Measurements from ENCODE around the gene MSRB2. TPM values are rescaled to one million over a fixed set of nuclear protein-coding genes. Genes with fewer than 3 reads are reported as not detected.
"Not testable (repeated sequence)": the region's sequence is repeated elsewhere in the genome, so short reads cannot be mapped to it uniquely, and the experiment has no call there.

MSRB2 gene
- total and polyA plus RNA-seq, 3 donors from 2014 or later = 14.2 to 16.0 (median 15.7) TPM

- WGBS, 2 donors = 85 to 90% methylated on average over 3 of the region's 3 CpGs
- intact Hi-C loops (cut with DNase I; ENCODE audit: low total_unique reads) = no loop called here
- Histone ChIP-seq H3K27ac (no peak overlapping the region), H3K9me3 (no peaks in the 10 kb centered on the region), H3K4me3 (no peak overlapping the region), H3K27me3 (no peaks in the 10 kb centered on the region), H3K36me3 (ENCODE audit: low read depth, missing control alignments) (no peaks in the 10 kb centered on the region), H3K4me1 (no peaks in the 10 kb centered on the region)
- TF ChIP-seq CTCF (IDR thresholded peaks at IDR 0.05) (no peak), POLR2A (IDR thresholded peaks at IDR 0.05) (no peak)
- DNase-seq = no peak
These were observed 24.5 kb upstream of the MSRB2 start for GRCh38 chr10:23070913-23071218.

- H3K27ac ChIP-seq; H3K4me3 ChIP-seq; H3K36me3 ChIP-seq (ENCODE audit: low read depth, missing control alignments); DNase-seq; H3K4me1 ChIP-seq; intact Hi-C loops (cut with DNase I; ENCODE audit: low total_unique reads); H3K27me3 ChIP-seq; H3K9me3 ChIP-seq: not testable (repeated sequence)
- WGBS, 2 donors = 72% methylated on average over 3 of the region's 3 CpGs
These were observed 22.8 kb upstream of the MSRB2 start for GRCh38 chr10:23072593-23072992.

- no peak for DNase-seq
- TF ChIP-seq CTCF (IDR thresholded peaks at IDR 0.05) (no peak), POLR2A (IDR thresholded peaks at IDR 0.05) (no peak)
- H3K27ac ChIP-seq = no peak overlapping the region
- H3K9me3 ChIP-seq = no peaks in the 10 kb centered on the region
- intact Hi-C loops (cut with DNase I; ENCODE audit: low total_unique reads) = no loop called here
- WGBS, 2 donors = 89 to 92% methylated on average over 3 of the region's 3 CpGs
- H3K27me3 ChIP-seq = no peaks in the 10 kb centered on the region
- no peaks in the 10 kb centered on the region for H3K4me1 ChIP-seq
- no peaks in the 10 kb centered on the region for H3K36me3 ChIP-seq (ENCODE audit: low read depth, missing control alignments)
- no peak overlapping the region for H3K4me3 ChIP-seq
These were observed 21.9 kb upstream of the MSRB2 start for GRCh38 chr10:23073527-23073926.

- Histone ChIP-seq H3K27ac (no peak overlapping the region), H3K4me1 (no peaks in the 10 kb centered on the region), H3K9me3 (no peaks in the 10 kb centered on the region), H3K27me3 (no peaks in the 10 kb centered on the region), H3K4me3 (no peak overlapping the region), H3K36me3 (ENCODE audit: low read depth, missing control alignments) (no peaks in the 10 kb centered on the region)
- WGBS, 2 donors = 89 to 95% methylated on average over 3 of the region's 3 CpGs
- no peak for DNase-seq
- intact Hi-C loops (cut with DNase I; ENCODE audit: low total_unique reads) = no loop called here
- TF ChIP-seq CTCF (IDR thresholded peaks at IDR 0.05) (no peak), POLR2A (IDR thresholded peaks at IDR 0.05) (no peak)
These were observed 19.7 kb upstream of the MSRB2 start for GRCh38 chr10:23075672-23076071.

GRCh38 chr10:23078114-23078513 is 17.3 kb upstream of the MSRB2 start:
- Histone ChIP-seq H3K4me1 (no peaks in the 10 kb centered on the region), H3K9me3 (no peaks in the 10 kb centered on the region), H3K4me3 (no peak overlapping the region), H3K27ac (no peak overlapping the region), H3K27me3 (no peaks in the 10 kb centered on the region), H3K36me3 (ENCODE audit: low read depth, missing control alignments) (no peaks in the 10 kb centered on the region)
- 90 to 97% methylated on average over 2 of the region's 2 CpGs for WGBS, 2 donors
- intact Hi-C loops (cut with DNase I; ENCODE audit: low total_unique reads) = no loop called here
- DNase-seq = no peak
- TF ChIP-seq POLR2A (IDR thresholded peaks at IDR 0.05) (no peak), CTCF (IDR thresholded peaks at IDR 0.05) (no peak)

Measured in testis (tissue), 3 donors.